Pancreas (tissue), 10 donors: ENCODE measurements around the gene SLC22A3. TPM values are rescaled to one million over a fixed set of nuclear protein-coding genes. Genes with fewer than 3 reads are reported as not detected.

Source experiments
- ATAC-seq, 4 donors: fragments of 200-7000 bp; cut with Tn5 transposase; one replicate each; pipeline versions ENCODE4 v1.8.0 to v1.9.1; 2020; ENCODE audit warnings: mild to moderate bottlenecking in 4 of 4, moderate library complexity in 4 of 4
- DNase-seq, 6 donors: peaks; one replicate each; pipeline ENCODE4 v3.0.0-alpha.2; 2020
- FAIRE-seq: peaks from 2 replicates; lab custom pipeline; 2012; peaks lifted over from hg19 to GRCh38; lab: Jason Lieb, UNC
- H3K27ac ChIP-seq, 4 donors: fragments of 200-600 bp; sonication (generic); 1 replicate in 3 of 4; 2 replicates in 1 of 4; pipeline versions ENCODE4 v1.5.0 to v1.8.0; 2020
- H3K27me3 ChIP-seq, 4 donors: fragments of 200-600 bp; one replicate each; pipeline ENCODE4 v1.8.0; 2021
- H3K36me3 ChIP-seq, 3 donors: fragments of 200-600 bp; sonication (generic) in 1 of 3; one replicate each; pipeline versions ENCODE4 v1.5.0 to v1.8.0; 2020 to 2021
- H3K4me1 ChIP-seq, 3 donors: fragments of 200-600 bp; one replicate each; pipeline ENCODE4 v1.8.0; 2021
- H3K4me3 ChIP-seq, 4 donors: fragments of 200-600 bp; sonication (generic) in 2 of 4; one replicate each; pipeline versions ENCODE4 v1.5.0 to v1.8.0; 2020 to 2021
- H3K9me3 ChIP-seq, 4 donors: fragments of 200-600 bp; one replicate each; pipeline ENCODE4 v1.8.0; 2021
- CTCF ChIP-seq, 4 donors: fragments of 200-600 bp; sonication (generic) in 3 of 4; IDR thresholded peaks; one replicate each; pipeline versions ENCODE4 v1.5.0 to v1.8.0; 2021; ENCODE audit warnings: antibody characterized with exemption in 4 of 4
- WGBS, 2 donors: extraction: QIAGEN DNeasy Blood & Tissue Kit; methylation state at CpG; one replicate each; pipeline ENCODE4 v1.1.7; 2013; 5-methylcytosine and 5-hydroxymethylcytosine counted together
- intact Hi-C, 3 donors: fragments of 100-400 bp; cut with DNase I; formaldehyde crosslinking; loops; one replicate each; pipeline versions ENCODE4 v1.11.1 to v1.14.2; 2022
- polyA plus RNA-seq, 2 donors: library from polyadenylated mRNA; stranded (reverse); fragments of 200-250 nt; gene quantifications; one replicate each; pipeline ENCODE4 v1.2.3, GENCODE V29; 2013
- total RNA-seq, 6 donors: library from RNA; stranded (reverse); fragmentation: NEBNext Ultra II Directional in 4 of 6; extraction: Animal tissue kit (Norgen Biotek cat#: 25700) in 4 of 6; gene quantifications; one replicate each; pipeline versions ENCODE4 v1.2.1 to v1.2.4, GENCODE V29; 2021 to 2023
- donor health status: healthy with polysubstance abuse.
- donor health status: DM: no; HTN: no; CAD: no; lungs with moderate emphysema.
- donor health status: DM: no; HTN: no; CAD: no.
- donor health status: control.
- donor health status: control.
- donor health status: Bipolar disorder and iron deficiency.
- donor health status: DM: yes; HTN: yes; CAD: no.
- donor health status: DM: no; HTN: no; CAD: no.
- donor health status: DM: no; HTN: no; CAD: no.
- donor health status: DM: yes; HTN: yes; CAD: no.

Gene SLC22A3
- total and polyA plus RNA-seq, 8 donors = 0.04 to 5.3 (median 0.41) TPM

GRCh38 chr6:160333101-160333500 is 15.1 kb upstream of the SLC22A3 start:
- intact Hi-C loops = no loop called here
- DNase-seq (no peak), FAIRE-seq (no peak), ATAC-seq (no peak)
- H3K4me1 ChIP-seq = no peaks in the 10 kb centered on the region
- H3K4me3 ChIP-seq = no peak overlapping the region
- H3K9me3 ChIP-seq = no peaks in the 10 kb centered on the region
- H3K27me3 ChIP-seq = no peaks in the 10 kb centered on the region
- WGBS, 2 donors = 73 to 74% methylated on average over 3 of the region's 3 CpGs
- no peak overlapping the region for H3K27ac ChIP-seq
- no peak for TF ChIP-seq CTCF (IDR thresholded peaks at IDR 0.05)
- no peaks in the 10 kb centered on the region for H3K36me3 ChIP-seq

- FAIRE-seq (no peak), ATAC-seq (no peak), DNase-seq (no peak)
- Histone ChIP-seq H3K36me3 (no peaks in the 10 kb centered on the region), H3K9me3 (no peaks in the 10 kb centered on the region), H3K4me3 (no peak overlapping the region), H3K27me3 (no peaks in the 10 kb centered on the region), H3K27ac (no peak overlapping the region), H3K4me1 (no peaks in the 10 kb centered on the region)
- 56 to 72% methylated on average over 2 of the region's 2 CpGs for WGBS, 2 donors
- intact Hi-C loops = no loop called here
- no peak for TF ChIP-seq CTCF (IDR thresholded peaks at IDR 0.05)
Observed at GRCh38 chr6:160333841-160334240, 14.3 kb upstream of the SLC22A3 start.

- no peaks in the 10 kb centered on the region for H3K9me3 ChIP-seq
- 94 to 95% methylated on average over 5 of the region's 5 CpGs for WGBS, 2 donors
- intact Hi-C loops = no loop called here
- H3K27ac ChIP-seq = no peak overlapping the region
- no peaks in the 10 kb centered on the region for H3K27me3 ChIP-seq
- TF ChIP-seq CTCF (IDR thresholded peaks at IDR 0.05) = no peak
- H3K36me3 ChIP-seq = no peaks in the 10 kb centered on the region
- no peaks in the 10 kb centered on the region for H3K4me1 ChIP-seq
- no peak for ATAC-seq
- no peak overlapping the region for H3K4me3 ChIP-seq
- no peak for FAIRE-seq
- no peak for DNase-seq
Observed at GRCh38 chr6:160336200-160336599, 12.0 kb upstream of the SLC22A3 start.

GRCh38 chr6:160337301-160337700 is 10.9 kb upstream of the SLC22A3 start:
- DNase-seq (no peak), FAIRE-seq (no peak), ATAC-seq (peak in 1 of 4 donors; percentile 45)
- no peaks in the 10 kb centered on the region for H3K4me1 ChIP-seq
- no peak overlapping the region for H3K4me3 ChIP-seq
- no peaks in the 10 kb centered on the region for H3K9me3 ChIP-seq
- TF ChIP-seq CTCF (IDR thresholded peaks at IDR 0.05) = no peak
- H3K27ac ChIP-seq = no peak overlapping the region
- intact Hi-C loops = no loop called here
- no peaks in the 10 kb centered on the region for H3K27me3 ChIP-seq
- H3K36me3 ChIP-seq = no peaks in the 10 kb centered on the region
- WGBS, 2 donors = 83 to 87% methylated on average over 2 of the region's 2 CpGs

GRCh38 chr6:160337991-160338390 is 10.2 kb upstream of the SLC22A3 start:
- intact Hi-C loops = no loop called here
- H3K4me3 ChIP-seq = no peak overlapping the region
- H3K4me1 ChIP-seq = peaks cover 0 to 5% (median 0%) of the 10 kb centered on the region in 3 donors
- DNase-seq = no peak
- no peak overlapping the region for H3K27ac ChIP-seq
- no peaks in the 10 kb centered on the region for H3K36me3 ChIP-seq
- ATAC-seq = no peak
- no peaks in the 10 kb centered on the region for H3K27me3 ChIP-seq
- 66 to 69% methylated on average over 3 of the region's 3 CpGs for WGBS, 2 donors
- no peak for FAIRE-seq
- H3K9me3 ChIP-seq = no peaks in the 10 kb centered on the region
- TF ChIP-seq CTCF (IDR thresholded peaks at IDR 0.05) = no peak
